GM12874 (cell line): Measurements from ENCODE around the gene SLC19A1.

ENCODE experiments used
- CTCF ChIP-seq: IDR thresholded peaks from 2 replicates; pipeline ENCODE4 v1.5.1; 2011; ENCODE audit warnings: low read depth, mild to moderate bottlenecking, control low read depth, low read length, moderate library complexity; ENCODE audit not compliant: insufficient read depth

Gene SLC19A1

GRCh38 chr21:45457161-45457831 is 84.9 kb downstream of the SLC19A1 start:
- TF ChIP-seq CTCF, result no peak

- TF ChIP-seq CTCF, result no peak
These were observed 85.6 kb downstream of the SLC19A1 start for GRCh38 chr21:45456584-45457160.

GRCh38 chr21:45455674-45456583 is 86.3 kb downstream of the SLC19A1 start:
- TF ChIP-seq CTCF, result no peak

GRCh38 chr21:45454926-45455673 is 87.1 kb downstream of the SLC19A1 start:
- TF ChIP-seq CTCF, result no peak

GRCh38 chr21:45454060-45454925 is 87.9 kb downstream of the SLC19A1 start:
- TF ChIP-seq CTCF, result no peak

- no peak for TF ChIP-seq CTCF
These were observed 88.8 kb downstream of the SLC19A1 start for GRCh38 chr21:45453308-45453950.
